HL-60 (cell line): Measurements from ENCODE around the gene CALHM5.

Experiments used
- DNase-seq, 2 experiments: peaks; one replicate each; pipeline ENCODE4 v3.0.0-alpha.2; 2010 to 2020; ENCODE audit warnings: low read depth in 1 of 2, low spot score in 1 of 2
- H3K27ac ChIP-seq: fragments of 250-450 bp; sonication (Bioruptor Pico); replicated peaks from 2 replicates; pipeline ENCODE4 v1.5.1; 2020; ENCODE audit warnings: mild to moderate bottlenecking, moderate library complexity
- H3K27me3 ChIP-seq: fragments of 250-450 bp; sonication (Bioruptor Pico); 2 replicates; pipeline ENCODE4 v1.5.1; 2021; ENCODE audit warnings: mild to moderate bottlenecking, moderate library complexity; ENCODE audit not compliant: insufficient read depth, poor library complexity, severe bottlenecking
- H3K4me3 ChIP-seq: replicated peaks from 2 replicates; pipeline ENCODE4 v1.5.1; 2011; ENCODE audit warnings: mild to moderate bottlenecking, control low read depth, low read length; ENCODE audit not compliant: insufficient read depth
- GABPA ChIP-seq: IDR thresholded peaks from 2 replicates; pipeline ENCODE4 v1.6.1; 2012; ENCODE audit warnings: low read depth
- POLR2AphosphoS5 ChIP-seq: IDR thresholded peaks from 2 replicates; pipeline ENCODE4 v1.6.1; 2012; ENCODE audit warnings: low read depth
- SPI1 ChIP-seq: IDR thresholded peaks from 2 replicates; pipeline ENCODE4 v1.6.1; 2012; ENCODE audit warnings: low read depth, mild to moderate bottlenecking, borderline replicate concordance
- TF ChIP-seq, protein P1 (sequence below): IDR thresholded peaks from 2 replicates; pipeline ENCODE4 v1.6.1; 2012; ENCODE audit warnings: low read depth; ENCODE audit not compliant: insufficient replicate concordance
- TF ChIP-seq, protein P2 (sequence below): IDR thresholded peaks from one replicate; pipeline ENCODE4 v1.5.1; 2011; ENCODE audit warnings: low read length, control low read depth, inconsistent platforms; ENCODE audit not compliant: insufficient read depth

Gene CALHM5

DNA sequence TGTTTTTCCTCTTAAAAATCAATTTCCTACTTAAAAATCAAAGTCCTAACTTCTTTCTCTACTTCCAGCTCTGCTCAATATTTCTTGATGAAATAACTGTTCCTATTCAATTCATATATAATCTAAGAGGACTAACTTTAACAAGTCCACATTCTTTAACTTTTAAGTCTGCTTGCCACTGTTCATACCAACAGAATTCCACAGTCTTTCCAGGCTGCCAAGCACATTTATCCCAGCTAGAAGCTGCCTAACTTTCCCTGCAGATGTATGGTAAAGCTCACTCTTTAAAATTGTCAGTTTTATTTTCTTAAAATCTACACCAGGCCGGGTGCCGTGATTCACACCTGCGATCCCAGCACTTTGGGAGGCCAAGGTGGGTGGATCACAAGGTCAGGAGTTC lies 38.7 kb upstream of the CALHM5 start:
- TF ChIP-seq, protein P1, sequence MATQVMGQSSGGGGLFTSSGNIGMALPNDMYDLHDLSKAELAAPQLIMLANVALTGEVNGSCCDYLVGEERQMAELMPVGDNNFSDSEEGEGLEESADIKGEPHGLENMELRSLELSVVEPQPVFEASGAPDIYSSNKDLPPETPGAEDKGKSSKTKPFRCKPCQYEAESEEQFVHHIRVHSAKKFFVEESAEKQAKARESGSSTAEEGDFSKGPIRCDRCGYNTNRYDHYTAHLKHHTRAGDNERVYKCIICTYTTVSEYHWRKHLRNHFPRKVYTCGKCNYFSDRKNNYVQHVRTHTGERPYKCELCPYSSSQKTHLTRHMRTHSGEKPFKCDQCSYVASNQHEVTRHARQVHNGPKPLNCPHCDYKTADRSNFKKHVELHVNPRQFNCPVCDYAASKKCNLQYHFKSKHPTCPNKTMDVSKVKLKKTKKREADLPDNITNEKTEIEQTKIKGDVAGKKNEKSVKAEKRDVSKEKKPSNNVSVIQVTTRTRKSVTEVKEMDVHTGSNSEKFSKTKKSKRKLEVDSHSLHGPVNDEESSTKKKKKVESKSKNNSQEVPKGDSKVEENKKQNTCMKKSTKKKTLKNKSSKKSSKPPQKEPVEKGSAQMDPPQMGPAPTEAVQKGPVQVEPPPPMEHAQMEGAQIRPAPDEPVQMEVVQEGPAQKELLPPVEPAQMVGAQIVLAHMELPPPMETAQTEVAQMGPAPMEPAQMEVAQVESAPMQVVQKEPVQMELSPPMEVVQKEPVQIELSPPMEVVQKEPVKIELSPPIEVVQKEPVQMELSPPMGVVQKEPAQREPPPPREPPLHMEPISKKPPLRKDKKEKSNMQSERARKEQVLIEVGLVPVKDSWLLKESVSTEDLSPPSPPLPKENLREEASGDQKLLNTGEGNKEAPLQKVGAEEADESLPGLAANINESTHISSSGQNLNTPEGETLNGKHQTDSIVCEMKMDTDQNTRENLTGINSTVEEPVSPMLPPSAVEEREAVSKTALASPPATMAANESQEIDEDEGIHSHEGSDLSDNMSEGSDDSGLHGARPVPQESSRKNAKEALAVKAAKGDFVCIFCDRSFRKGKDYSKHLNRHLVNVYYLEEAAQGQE = no peak
- TF ChIP-seq GABPA (no peak), POLR2AphosphoS5 (no peak), SPI1 (no peak)
- TF ChIP-seq, protein P2, sequence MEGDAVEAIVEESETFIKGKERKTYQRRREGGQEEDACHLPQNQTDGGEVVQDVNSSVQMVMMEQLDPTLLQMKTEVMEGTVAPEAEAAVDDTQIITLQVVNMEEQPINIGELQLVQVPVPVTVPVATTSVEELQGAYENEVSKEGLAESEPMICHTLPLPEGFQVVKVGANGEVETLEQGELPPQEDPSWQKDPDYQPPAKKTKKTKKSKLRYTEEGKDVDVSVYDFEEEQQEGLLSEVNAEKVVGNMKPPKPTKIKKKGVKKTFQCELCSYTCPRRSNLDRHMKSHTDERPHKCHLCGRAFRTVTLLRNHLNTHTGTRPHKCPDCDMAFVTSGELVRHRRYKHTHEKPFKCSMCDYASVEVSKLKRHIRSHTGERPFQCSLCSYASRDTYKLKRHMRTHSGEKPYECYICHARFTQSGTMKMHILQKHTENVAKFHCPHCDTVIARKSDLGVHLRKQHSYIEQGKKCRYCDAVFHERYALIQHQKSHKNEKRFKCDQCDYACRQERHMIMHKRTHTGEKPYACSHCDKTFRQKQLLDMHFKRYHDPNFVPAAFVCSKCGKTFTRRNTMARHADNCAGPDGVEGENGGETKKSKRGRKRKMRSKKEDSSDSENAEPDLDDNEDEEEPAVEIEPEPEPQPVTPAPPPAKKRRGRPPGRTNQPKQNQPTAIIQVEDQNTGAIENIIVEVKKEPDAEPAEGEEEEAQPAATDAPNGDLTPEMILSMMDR = no peak
- no peak for DNase-seq
- H3K4me3 ChIP-seq = no peak overlapping the region
- no peak overlapping the region for H3K27ac ChIP-seq
- no peaks in the 10 kb centered on the region for H3K27me3 ChIP-seq

DNA sequence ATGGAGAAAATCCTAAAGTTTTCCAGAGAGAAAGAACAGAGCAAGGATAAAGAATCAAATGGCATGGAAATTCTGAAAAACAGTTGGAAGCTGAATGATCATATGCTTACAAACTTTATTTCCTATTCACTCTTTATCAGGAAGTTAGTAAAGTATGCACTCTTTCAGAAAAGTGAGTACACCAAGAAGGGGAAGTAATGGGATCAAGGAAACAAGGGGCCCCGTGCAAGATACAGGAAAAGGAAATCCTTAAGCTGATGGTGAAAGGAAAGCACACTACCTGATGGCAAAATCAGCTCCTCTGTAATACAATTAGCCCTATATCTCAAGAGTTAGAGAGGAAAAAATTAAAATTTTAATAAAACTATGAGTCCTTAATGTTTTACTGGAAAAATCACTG lies 36.3 kb upstream of the CALHM5 start:
- DNase-seq = peak in 1 of 2 experiments; percentile 72
- no peak for TF ChIP-seq GABPA
- TF ChIP-seq, protein P1 = no peak
- peak; percentile 11; the same call in 1 of the 2 replicates for TF ChIP-seq SPI1
- Histone ChIP-seq H3K27me3 (no peaks in the 10 kb centered on the region), H3K27ac (peak overlapping the region; percentile 89), H3K4me3 (no peak overlapping the region)

DNA sequence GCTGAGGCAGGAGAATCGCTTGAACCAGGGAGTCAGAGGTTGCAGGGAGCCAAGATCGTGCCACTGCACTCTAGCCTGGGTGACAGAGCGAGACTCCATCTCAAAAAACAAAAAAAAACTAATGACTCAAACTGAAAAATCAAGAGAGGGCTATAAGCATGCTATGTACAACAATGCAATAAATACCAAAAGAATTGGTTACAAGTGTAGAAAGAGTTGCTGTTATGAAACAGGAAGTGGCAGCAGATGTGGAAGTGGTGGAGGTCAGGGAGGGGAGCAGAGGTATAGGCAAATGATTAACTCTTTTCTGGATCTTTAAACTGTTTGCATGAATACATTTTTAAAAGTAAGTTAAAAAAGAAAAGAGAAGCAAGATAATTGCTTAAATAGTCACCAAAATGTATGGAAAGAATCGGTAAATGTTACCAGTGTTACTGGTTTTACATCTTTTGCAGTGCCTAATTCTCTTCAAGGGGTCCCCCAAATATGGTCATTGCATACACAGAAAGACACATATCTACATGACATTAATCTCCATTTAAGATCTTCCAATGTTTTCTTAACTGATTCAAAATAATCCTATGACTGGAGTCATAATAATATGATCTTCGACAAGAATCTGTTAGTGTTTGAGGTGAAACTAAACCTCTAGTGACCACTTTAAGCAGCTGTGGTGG lies 35.3 kb upstream of the CALHM5 start:
- Histone ChIP-seq H3K27me3 (no peaks in the 10 kb centered on the region), H3K27ac (peak overlapping the region; percentile 89), H3K4me3 (no peak overlapping the region)
- TF ChIP-seq POLR2AphosphoS5 = peak; percentile 64; the same call in 1 of the 2 replicates
- TF ChIP-seq, protein P1 = no peak
- peak; percentile 92 for TF ChIP-seq SPI1
- peak; percentile 75 to 84 for DNase-seq

DNA sequence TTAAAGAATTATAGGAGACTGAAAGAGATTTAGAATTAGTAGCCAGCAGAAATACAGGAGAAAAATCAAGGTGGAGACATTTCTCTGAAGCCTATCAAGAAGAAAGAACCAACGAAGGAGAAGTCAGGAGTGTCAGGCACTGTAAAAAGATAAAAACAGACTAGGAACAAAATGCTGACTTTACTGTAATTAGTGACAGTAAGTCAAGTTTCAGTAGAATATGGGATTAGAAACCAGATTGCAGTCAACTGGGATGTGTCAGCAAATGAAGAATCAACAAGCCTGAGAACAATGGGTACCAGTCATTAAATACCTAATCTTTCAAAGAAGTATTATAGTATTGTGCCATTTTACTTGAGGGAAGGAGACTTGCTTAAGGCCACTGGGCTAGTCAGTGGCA lies 28.7 kb upstream of the CALHM5 start:
- Histone ChIP-seq H3K27ac (no peak overlapping the region), H3K27me3 (no peaks in the 10 kb centered on the region), H3K4me3 (no peak overlapping the region)
- no peak for DNase-seq
- TF ChIP-seq SPI1 (no peak), POLR2AphosphoS5 (no peak), GABPA (no peak)
- TF ChIP-seq, protein P1 = no peak
- TF ChIP-seq, protein P2 = no peak
